H1 (cell line): ENCODE measurements around the gene TOP1. TPM values are rescaled to one million over a fixed set of nuclear protein-coding genes. Genes with fewer than 3 reads are reported as not detected.

Experiments
- CHD1 ChIP-seq: IDR thresholded peaks from 2 replicates; pipeline ENCODE4 v1.6.1; 2012; ENCODE audit warnings: low read depth, low read length, improper control_type of control experiment
- JUN ChIP-seq: IDR thresholded peaks from 2 replicates; pipeline ENCODE4 v1.6.1; 2011; ENCODE audit warnings: low read depth, mild to moderate bottlenecking, improper control_type of control experiment, low read length
- JUND ChIP-seq: IDR thresholded peaks from 2 replicates; pipeline ENCODE4 v1.6.1; 2011; ENCODE audit warnings: mild to moderate bottlenecking, improper control_type of control experiment, low read length
- RAD21 ChIP-seq, 2 experiments: IDR thresholded peaks in 1 of 2; conservative IDR thresholded peaks in 1 of 2; 2 replicates each; pipeline ENCODE4 v1.6.1; 2011; ENCODE audit warnings: low read depth in 2 of 2, low read length in 2 of 2, improper control_type of control experiment in 1 of 2, inconsistent platforms in 1 of 2, mild to moderate bottlenecking in 1 of 2, moderate library complexity in 1 of 2
- RXRA ChIP-seq: IDR thresholded peaks from 2 replicates; pipeline ENCODE4 v1.6.1; 2011; ENCODE audit warnings: low read depth, mild to moderate bottlenecking, low read length, moderate library complexity; ENCODE audit not compliant: insufficient read depth
- TAF1 ChIP-seq: IDR thresholded peaks from 2 replicates; pipeline ENCODE4 v1.6.1; 2011; ENCODE audit warnings: mild to moderate bottlenecking, low read depth, low read length
- polyA plus RNA-seq, 7 experiments: library from polyadenylated mRNA; depleted of rRNA in 3 of 7; stranded (reverse) in 5 of 7; unstranded in 2 of 7; fragments of >200 nt in 5 of 7; fragments of 200-250 nt in 2 of 7; gene quantifications; 1 replicate in 5 of 7; 2 replicates in 1 of 7; 4 replicates in 1 of 7; pipeline versions ENCODE4 v1.2.1 to v1.2.3, GENCODE V29; 2011 to 2013; ENCODE audit warnings: missing spikeins in 2 of 7, mixed read lengths in 2 of 7
- total RNA-seq: library from RNA; stranded (reverse); fragmentation: NEBNext Ultra II Directional; extraction: Animal tissue kit (Norgen Biotek cat#: 25700); gene quantifications from 2 replicates; pipeline ENCODE4 v1.2.1, GENCODE V29; 2021

TOP1 gene
- total and polyA plus RNA-seq, 2 of the 8 experiments (the other 6 are each of a cell fraction or from before 2014, with no cell fraction given): 7.4 to 108 TPM

GRCh38 chr20:41121399-41121798 lies 92.8 kb downstream of the TOP1 start (continued):
- TF ChIP-seq TAF1 (no peak), JUND (no peak), CHD1 (no peak), JUN (no peak), RXRA (no peak), RAD21 (IDR thresholded peaks at IDR 0.05 in 1 of 2, conservative IDR thresholded peaks at IDR 0.05 in 1 of 2; ENCODE audit: low read depth in 2 of 2, low read length in 2 of 2) (no peak)
